GM18867 (cell line): Measurements from ENCODE around the gene NGDN.
A peak's percentile ranks its signal among the peaks of the same experiment; 100 is the strongest.

Experiments
- ATAC-seq: cut with Tn5 transposase; IDR thresholded peaks from one replicate; pipeline ENCODE4 v1.9.1; 2021; ENCODE audit warnings: mild to moderate bottlenecking, moderate library complexity; ENCODE audit not compliant: unreplicated experiment

Gene NGDN

DNA sequence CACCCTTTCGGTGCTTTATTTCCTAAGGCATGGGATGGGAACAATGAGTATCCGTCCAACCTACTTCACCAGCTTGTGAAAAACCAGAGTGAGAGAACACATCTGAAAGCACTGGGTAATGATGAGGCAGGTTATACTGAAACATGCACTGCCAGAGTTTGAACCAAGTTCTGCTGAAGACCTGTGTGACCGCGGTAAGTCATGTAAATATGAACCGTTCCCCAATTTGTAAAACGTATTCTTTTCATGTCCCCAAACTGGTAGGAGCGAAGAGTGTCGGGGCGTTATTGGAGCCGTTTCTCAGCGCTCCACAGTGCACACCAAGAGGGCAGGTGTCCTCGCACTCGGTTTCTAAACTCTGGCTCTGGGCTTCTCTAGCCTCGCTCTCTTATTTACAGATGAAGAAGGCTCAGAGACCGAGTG is 788 bp upstream of the NGDN start:
- ATAC-seq, result peak; percentile 1

DNA sequence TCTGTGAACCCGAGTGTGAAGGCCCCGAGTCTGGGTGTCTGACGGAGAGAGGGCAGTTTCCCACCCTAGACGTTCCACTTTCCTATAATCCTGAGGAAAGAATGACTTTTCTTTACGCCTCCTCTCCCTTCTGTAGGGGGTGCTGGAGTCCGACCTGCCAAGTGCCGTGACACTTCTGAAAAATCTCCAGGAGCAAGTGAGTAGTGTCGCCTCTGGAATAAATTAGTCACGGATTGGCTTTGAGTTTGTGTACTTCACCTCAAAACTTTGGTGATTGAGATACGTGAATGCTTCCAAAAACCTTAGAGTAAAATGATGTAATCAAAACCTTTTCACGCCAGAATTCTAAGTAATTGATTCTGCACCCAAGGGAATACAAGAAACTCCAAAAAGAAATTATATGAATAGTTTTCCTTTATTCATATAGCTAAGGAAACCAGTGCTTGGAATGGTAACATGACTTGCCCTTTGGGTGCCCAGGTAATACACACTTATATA is 452 bp downstream of the NGDN start:
- ATAC-seq, result no peak

DNA sequence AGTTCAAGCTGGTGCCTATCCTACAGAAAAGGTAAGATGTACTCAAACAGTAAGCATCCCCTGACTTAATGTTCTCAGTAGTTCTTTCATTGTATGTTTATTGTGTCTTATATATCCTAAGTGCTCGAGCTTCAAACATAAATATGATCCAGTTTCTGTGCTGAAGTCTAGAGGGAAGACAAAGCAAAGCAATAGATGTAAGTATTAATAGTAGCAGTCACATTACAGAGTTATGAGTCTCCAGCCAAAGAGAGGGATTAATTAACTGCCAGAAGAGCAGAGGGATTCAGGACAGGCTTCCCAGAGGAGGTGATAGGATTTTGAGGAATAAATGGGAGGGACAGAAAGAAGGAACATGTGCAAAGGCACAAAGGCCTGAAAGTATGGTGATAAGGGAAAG is 1.4 kb downstream of the NGDN start:
- ATAC-seq, result no peak

DNA sequence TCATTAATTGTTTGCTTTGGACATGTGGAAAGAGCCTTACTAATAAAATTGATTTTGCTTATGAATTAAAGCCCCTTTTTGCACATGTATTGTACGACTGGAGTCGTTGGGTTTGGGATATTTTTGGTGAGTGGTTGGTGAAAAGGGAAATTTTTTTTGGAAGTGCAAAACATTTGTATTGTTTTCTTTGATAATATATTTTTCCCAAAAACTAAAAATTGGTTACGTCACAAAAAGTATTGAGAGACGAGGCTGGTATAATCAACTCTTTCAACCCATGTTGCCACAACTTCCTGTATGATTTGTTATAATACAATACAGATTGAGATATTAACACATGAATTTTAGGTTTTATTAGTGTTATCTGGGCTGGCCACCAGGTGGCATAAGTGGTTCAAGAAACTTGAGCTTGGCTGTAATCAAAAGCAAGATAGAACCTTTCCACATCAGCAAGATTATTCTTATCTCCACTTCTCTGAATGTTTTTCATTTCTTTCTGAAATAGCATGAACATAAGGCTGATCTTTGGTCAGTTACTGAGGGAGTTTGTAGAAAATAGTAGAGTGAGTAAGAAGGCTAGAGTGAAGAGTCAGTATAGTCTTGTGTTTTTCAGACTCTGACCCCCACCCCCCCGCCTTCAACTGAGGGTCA is 8.7 kb downstream of the NGDN start:
- no peak for ATAC-seq

DNA sequence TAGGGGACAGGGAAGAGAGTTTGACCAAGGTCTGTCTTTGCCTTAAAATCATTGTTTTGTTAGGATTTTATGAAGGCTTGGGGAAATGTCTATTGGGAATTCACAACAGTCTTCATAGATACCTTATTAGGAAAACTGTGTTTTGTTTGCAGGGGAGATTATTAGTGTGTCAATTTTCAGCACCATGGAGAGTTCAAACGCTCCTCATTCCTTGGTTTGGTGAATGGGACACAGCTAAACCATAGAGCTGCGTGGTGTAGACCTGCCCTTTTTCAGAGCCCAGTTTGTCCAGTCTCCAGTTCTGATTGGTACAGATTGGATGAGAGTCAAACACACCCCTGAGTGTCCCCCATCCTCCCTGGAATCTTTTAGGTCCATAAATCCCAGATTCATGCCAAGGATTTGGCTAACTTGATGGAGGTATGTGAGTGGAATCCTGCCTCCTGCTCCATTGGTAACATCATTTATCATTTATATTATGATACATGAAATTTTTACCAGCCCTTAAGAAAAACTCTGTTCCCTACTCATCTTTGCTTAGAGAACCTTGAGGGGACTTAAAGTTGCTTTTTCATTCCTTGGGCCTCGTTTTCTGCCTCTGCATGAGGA is 12.0 kb downstream of the NGDN start:
- no peak for ATAC-seq

DNA sequence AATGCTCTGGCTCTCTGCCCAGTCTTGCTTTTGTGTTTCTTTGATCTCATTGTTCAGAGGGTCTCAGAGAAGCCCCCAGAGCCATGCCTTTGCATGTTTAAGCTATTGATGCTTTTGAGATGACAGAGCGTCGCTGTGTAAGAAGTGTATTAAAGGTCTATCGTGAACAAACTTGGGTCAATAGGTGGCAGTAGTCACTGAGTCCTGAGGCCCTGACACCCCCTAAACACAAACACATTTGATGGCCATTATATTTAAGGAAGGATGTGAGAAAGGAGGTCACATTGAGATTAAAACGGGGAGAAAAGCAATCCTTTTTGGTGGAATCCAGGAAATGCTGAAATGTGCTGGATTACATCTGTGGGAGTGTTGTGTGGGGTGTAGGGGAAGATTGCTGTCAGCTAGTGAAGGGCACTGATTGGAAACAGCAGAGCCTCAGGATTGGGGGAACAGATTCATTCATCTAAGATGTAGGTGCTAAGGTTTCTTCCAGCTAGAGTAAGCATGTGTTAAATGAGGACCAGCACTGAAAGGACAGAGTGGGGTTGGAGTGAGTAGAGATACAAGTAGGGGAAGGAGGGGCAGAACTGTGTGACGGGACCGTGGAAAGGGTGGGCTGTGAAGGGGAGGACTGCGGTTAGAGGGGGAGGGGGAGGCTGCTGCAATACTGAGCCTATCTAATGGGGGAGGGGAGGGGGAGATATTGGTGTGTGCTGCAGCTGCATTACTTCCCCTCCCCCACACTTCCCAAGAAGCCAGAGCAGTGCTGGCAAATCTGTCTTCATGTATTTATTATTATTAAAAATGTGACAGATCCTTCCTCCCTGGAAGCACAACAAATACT is 12.7 kb downstream of the NGDN start:
- no peak for ATAC-seq

DNA sequence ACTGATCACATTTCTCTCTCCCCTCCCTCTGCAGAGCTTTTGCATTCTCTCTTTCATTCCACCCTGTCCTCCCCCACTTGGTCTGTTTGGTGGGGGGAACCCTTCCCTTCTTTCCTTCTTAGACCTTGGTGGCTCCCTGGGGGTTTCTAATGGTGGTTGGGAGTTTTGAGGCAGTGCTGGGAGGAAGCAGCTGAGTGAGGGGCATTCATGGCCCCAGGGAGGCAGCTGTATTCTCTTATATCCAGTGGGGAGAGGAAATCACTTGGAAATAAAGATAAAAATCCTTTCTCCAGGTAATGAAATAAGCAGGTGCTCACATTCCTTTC is 13.3 kb downstream of the NGDN start:
- ATAC-seq, result no peak

DNA sequence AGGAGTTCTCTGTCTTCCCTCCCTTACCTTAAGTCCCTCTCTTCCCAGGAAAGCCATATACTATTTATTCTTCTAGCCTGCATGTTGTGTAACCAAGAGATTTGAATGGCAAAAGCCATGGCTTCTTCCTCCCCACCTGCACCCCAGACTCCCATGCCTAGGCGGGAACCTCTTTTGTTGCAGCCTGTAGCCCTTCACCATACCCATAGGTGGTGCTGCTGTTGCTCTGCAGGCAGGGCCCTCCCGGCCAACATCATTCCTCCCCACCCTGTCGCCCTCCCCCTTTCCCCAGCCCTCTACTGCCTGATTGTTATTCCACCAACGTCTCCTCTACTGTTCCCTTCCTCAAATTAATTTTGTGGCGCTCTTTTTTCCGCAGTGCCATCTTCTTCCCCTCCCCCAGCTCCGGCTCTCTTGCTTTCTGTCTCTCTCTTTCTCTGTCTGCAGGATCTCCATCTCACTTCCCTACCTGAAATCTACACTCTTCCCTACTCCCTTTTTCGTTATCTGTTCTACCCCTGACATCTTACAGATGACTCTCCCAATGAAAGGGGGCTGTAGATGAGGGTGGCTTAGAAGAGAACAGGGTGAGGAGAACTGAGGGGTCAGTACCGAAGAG is 13.8 kb downstream of the NGDN start:
- no peak for ATAC-seq

DNA sequence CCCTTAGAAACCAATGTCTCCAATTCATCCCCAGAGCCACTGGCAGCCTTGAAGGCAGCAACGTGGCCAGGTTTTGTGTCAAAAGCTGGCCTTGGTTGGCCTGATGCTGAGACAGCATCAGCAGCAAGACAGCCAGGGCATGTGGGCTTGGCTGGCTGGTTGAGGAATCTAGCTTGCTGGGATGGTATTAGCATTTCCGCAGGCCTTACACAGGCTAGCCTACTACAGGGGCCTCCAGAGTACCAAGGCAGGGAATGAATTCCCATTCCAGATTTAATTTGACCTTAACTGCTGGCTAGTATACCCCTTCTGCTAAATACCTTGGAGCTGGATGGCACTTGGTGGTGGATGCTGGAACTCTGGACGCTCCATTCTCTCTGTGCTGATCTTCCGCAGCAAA is 15.8 kb downstream of the NGDN start:
- ATAC-seq, result no peak

DNA sequence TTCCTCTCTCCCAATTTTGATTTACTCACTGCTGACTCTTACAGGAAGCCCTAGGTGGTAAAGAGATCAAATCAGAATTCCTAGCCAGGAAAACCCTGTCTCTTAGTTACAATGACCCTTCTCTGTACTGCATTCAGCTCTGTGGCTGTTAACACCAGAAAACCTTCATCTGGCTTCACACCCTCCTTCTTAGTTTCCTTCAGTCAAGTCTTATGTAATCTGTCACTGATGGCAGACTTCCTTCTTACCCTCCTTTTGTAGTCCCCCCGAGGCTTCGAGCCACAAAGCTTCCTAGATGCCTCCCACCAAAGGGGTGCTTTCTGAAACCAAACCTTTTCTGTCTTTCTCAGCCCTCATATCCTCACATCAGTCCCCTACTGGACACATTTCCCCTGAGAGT is 16.5 kb downstream of the NGDN start:
- ATAC-seq, result no peak

DNA sequence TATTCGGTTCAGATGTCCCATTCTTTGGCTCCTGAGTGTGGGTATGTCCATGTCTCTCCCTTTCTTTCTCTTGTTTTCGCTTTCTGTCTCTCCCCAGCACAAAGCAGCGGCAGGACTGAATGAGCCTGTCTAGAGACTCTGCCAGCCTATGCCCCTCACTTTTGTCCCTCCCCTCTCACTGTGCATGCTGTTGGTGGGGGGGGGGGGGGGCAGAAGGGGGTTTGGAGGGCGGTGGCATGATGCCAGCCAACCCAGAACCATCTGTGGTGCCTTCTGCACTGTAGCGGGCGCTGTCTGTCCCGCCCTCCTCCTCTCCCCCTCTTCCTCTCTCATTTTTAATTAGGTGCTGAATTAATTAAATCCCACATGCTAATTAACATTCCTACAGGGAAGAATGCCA is 17.7 kb downstream of the NGDN start:
- ATAC-seq, result no peak

DNA sequence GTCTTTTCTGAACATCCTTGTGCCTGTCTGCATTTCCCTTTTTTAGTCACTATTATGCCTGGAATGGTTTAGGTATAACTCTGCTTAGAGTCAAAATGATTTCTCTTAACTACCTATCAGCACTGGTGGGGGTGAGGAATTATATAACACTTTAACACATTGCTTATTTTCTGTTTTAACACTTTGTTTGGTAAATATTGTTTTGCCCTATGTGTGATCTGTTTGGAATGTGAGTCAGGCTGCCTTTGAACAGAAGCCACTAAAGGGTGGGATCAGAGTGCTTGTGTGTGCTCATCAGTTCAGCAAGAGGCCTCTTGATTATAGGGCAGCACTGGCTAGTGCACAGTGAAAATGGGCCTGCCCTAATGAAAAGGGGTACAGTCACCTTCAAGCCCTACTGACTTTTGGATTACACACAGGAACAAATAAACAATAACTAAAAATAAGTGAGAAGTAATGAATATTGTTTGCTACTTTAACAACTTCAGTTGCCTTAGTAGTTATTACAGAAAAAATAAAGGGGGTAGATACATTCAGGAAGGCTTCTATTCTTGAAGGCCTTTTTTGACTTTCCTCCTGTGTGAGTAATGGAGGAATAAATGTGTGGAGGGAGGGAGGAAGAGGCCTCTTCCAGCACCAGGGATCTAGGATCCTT is 23.2 kb downstream of the NGDN start:
- no peak for ATAC-seq

DNA sequence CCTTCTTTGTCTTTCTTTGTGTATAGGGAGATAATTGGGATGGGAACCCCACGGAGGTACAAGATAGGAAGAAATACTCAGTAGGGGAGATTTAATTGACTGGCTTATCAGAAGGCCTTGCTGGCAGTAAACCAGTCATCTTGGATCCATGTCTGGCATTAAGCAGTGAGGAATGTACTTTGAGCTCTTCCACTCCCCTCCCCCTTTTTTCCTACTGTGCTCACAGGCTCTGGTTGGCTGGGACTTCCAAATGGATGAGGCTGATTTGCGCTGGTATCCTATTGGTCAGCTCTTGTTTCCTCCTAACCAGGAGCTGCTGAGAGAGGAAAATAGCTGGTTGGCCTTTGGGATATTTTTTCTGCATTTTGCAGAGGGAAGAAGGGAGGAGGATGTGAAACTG is 24.7 kb downstream of the NGDN start:
- ATAC-seq, result no peak

DNA sequence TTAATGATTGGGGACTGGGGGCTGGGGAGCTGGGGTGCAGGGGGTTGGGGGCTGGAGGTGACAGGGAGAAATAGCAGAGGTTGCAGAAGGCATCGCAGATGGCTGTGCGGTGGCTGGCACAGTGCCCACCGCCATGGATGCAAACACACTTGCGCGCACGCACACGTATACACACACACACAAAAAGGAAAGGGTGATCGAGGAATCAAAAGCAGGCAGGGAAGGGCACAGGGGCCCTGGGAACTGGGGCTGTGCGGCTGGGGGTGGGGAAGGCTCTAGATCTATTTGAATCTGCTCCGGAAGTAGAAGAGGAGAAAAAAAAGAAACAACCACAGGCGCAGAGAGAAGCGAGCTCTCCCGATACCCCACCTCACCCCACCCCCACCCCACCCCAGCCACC is 42.7 kb downstream of the NGDN start:
- no peak for ATAC-seq

DNA sequence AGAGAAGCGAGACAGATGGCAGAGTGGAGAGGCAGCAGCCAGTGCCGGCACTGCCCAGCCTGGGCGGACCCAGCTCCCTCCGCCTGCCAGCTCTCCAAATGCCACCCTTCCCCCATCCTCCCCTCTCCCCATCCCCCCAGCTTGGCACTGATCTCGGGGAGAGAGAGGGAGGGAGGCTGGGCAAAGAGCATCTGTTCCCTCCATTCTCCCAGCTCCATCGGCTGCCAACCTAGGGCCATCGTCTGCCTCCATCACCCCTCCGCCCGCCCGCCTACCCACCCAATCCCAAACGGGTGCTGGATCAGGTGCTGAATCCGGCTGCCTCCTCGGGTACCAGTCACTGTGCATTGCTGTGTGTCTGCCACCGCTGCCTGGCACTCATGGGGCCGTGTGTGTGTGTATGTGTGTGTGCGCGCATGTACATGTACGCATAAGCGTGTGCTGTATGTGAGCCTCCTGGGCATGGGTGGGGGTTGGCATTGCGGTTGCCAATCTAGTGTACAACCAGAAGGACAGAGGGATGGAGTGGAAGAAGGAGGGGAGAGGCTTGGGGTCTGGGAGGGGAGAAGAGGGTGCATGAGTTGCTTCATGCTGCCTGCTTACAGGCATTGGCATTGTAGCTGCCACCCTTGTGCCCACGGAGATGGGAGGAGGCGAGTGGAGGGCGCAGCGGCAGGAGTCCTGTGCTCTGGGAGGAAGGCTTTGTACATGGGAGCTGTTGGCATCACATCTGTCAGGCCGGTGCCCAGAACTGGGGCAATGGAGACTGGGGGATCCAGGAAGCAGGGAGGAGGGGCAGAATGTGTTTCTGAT is 43.7 kb downstream of the NGDN start:
- ATAC-seq, result no peak

DNA sequence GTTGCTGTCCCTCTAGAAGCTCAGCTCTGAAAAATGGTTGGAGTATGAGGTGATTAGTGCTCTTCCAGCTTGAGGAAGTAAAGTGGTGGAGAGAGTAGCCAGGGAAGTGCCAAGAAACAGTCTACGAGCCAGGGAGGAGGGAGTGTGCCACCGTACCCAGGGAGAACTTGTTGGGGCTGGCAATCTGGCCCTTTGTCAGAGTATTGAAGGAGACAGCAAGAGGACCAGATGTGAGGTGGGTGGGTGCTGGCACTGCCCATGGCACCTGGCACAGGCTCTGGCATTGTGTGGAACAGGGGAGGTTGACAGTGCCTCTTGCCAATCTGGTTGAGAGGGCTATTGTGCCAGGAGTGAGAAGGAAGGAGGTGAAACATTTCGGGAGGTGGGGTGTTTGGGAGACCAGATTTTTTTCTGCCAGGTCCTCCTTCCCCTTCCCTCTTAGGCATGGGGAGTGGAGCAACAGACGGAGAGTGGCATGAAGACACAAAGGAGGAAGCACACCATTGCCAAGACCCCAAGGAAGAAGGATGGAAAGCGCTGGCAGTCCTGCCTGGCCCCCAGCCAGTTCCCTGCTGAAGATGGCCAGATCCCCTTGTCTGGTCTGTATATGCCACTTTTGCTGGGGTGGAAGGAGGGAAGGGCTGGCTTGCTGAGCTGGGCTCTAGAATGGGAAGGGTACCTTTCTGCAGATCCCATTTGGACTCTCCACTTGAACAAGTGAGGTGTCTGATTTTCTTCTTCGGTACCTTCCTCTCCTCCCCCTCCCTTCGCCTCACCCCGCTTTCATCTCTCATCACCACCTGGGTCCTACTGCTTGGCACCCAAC is 44.5 kb downstream of the NGDN start:
- no peak for ATAC-seq

DNA sequence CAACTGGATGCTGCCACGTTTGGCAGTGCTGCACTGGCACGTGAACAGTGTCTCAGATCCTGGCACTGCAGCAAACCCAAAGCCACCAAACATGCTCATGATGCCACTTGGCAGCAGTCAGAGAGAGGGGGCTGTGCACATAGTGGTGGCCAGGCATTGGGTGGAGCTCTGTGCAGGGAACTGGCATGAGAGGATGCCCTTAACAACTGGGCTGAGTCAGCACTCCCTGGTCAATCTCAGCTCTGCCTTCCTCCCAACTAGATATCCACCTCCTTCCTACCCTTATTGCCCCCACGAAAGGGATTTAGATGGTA is 45.1 kb downstream of the NGDN start:
- ATAC-seq, result no peak

DNA sequence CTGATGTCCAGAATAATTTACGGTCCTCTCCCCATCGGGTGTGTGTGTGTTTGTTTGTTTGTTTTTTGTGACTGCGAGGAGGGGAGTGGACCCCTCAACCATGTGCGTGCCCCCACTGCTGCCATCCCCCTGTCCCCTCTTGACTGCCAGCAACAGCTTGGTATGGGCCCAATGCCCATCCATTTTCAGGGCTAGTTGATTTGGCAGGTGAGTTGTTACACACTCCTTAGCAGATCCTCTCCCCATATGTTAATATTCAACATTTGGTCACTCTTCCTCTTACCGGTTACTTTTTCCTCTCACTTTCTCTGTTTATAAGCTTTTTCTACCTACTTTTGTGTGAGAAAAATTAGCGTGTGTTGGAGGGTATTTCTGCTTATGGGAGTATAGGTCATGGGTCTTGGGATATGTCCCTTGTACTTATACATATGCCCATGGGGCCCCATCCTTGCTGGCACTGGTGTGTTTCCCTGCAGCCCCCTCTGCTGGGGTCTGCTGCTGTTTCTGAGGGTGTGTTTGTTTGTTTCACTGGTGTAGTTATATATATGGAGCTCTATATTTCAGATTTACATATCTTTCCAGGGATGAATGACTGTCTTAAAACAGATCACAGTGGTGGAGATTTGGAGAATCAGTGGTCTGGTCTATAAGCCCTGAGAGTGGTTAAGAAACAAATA is 48.3 kb downstream of the NGDN start:
- ATAC-seq, result no peak

DNA sequence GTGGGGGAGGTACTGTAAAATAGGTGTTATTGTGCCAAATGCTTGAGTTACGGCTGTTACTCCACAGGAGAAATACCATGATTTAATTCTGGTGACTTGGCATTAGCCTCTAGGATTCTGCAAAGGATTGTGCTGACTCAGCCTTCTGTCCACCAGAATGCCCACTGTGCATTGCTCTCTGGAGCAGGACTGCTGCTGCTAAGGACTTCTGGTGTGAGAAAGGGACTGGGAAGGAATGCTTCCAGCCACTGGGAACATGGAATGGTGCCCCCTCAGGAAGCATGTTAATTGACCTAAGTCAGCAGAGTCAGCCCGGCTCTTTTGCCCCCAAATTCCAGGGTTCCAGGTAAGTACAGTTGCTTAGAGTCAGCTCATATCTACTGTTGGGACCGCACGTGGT is 49.2 kb downstream of the NGDN start:
- ATAC-seq, result no peak
